ENCODE measurements around the gene MCUR1.
"Not testable (repeated sequence)": the region's sequence is repeated elsewhere in the genome, so short reads cannot be mapped to it uniquely, and the experiment has no call there.

Gene MCUR1

DNA sequence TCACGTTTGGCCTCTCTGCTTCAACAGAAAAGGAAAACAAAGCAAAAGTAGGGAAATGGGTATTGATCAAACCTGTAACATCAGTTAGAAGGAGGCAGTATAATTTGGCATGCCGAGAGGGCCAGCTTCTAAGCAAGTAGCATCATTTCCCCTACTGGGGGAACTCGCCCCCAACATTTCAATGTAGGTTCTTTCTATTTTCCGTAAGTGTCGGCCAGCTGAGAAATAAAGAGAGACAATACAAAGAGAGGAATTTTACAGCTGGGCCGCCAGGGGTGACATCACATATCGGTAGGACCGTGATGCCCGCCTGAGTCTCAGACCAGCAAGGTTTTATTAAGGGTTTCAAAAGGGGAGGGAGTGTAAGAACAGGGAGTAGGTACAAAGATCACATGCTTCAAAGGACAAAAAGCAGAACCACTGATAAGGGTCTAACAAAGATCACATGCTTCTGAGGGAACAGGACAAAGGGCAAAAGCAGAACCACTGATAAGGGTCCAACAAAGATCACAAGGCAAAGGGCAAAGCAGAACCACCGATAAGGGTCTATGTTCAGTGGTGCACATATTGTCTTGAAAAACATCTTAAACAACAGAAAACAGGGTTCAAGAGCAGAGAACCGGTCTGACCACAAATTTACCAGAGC, 14.4 kb upstream of the MCUR1 start:
- DNase-seq: not testable (repeated sequence)

DNA sequence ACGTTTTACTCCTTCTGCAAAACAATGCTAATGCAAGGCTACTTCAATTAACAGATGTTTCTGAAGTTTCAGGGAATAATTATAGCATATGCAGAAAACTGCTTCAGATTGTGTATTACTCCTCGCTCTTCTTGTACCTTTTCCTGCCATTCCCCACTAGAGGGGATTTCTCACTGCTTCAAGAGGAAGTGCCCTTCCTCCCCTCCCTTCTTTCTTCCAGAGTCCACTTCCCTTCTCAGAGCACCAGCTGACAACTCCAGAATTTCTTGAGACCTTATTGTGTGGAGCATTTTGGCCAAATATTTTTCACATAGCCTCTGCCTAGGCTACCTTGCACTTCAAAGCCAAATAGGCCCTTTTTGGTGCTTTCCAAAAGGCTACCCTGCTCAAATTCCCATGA, 12.7 kb upstream of the MCUR1 start:
- no peak for DNase-seq

DNA sequence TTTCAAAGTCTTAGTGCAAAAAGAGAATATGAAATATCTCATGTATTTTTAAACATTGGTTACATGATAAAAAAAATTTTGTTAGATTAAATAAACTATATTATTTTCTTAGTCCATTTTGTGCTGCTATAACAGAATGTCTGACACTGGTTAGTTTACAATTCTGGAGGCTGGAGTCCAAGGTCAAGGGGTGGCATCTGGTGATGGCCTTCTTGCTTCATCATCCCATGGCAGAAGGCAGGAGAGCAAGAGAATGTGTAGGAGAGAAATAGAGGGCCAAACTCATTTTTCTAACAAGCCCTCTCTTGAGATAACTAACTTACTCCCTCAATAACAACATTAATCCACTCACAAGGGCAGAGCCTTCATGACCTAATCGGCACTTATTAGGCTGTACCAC, 11.5 kb upstream of the MCUR1 start:
- DNase-seq: no peak

GRCh38 chr6:13818341-13818740, 4.0 kb upstream of the MCUR1 start:
- no peak for DNase-seq

GRCh38 chr6:13814938-13815575, 700 bp upstream of the MCUR1 start:
- DNase-seq: no peak

DNA sequence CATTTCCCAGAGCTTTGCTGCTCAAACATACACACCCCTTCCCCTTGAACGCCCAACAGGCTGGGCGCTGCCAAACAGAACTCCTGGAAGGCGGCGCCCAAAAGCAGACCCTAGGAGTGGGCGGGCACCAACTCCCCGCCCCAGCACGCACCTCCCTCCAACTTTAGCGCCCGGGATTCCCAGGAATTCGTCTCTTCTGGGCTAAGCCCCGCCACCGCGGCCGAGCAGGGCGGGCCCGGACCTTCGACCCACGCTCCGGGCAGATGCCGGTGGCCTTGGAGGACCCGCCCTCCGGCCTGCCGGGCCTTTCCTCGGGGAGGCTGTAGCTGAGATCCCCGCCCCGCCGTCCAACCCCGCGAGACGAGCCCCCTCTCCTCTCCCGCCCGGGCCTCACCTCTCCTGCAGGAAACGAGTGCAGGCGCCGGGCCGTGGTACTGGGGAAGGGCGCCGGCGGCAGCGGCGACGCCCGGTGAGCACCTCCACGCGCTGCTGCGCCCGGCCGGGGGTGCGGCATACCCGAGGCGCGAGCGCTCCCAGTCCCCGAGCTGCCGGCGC, 659 bp downstream of the MCUR1 start:
- DNase-seq: no peak

DNA sequence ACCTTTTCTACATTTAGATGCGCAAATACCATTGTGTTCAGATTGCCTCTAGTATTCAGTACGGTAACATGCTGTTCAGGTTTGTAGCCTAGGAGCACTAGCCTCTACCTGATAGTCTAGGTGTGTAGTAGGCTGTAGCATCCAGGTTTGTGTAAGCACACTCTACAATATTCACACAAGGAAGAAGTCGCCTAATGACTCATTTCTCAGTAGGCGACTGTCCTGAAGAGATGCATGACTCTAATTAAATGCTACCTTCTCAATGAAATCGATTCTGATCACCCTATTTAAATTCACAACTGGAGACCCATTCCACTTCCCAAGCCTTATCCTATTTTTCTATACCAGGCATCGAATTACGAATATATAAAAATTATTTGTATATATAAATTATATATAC, 1.3 kb downstream of the MCUR1 start:
- DNase-seq: no peak

- no peak for DNase-seq
Measured at GRCh38 chr6:13812359-13812642, 2.1 kb downstream of the MCUR1 start.

GRCh38 chr6:13811627-13812358, 2.6 kb downstream of the MCUR1 start:
- no peak for DNase-seq

DNA sequence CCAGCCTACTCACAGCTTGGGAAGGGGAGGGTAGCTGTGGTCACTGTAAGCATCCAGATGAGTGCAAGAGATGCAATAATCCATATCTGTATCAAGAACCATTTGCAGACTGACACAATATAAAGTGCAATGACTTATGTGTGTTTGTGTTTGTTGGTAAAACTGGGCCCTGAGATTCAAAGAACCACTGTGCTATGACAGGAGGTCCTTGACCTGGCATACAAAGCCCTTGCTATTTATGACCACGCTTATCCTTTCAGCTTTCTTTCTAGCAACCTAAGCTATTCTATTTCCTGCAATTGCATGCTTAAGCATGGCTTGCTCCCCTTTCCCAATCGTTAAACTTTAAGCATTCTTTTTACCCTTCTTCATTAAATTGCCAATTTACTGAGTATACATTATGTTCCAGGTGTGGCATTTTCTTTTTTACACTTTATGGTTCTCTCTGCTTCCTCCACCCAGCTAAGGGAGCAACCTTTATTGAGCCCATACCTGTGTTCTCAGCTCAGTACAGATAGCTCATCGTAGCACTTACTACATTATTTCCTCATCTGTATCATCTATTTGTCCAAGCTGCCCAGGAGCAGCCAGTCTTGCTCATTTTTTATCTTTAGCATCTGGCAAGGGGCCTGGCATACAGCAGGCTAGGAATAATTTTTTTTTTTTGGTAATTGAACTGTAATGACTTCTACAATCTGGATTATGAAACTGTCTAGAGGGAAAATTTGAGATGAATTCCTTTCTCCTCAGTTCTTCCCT, 3.5 kb downstream of the MCUR1 start:
- DNase-seq: no peak

- DNase-seq: no peak
Measured at GRCh38 chr6:13808801-13809200, 5.6 kb downstream of the MCUR1 start.

DNA sequence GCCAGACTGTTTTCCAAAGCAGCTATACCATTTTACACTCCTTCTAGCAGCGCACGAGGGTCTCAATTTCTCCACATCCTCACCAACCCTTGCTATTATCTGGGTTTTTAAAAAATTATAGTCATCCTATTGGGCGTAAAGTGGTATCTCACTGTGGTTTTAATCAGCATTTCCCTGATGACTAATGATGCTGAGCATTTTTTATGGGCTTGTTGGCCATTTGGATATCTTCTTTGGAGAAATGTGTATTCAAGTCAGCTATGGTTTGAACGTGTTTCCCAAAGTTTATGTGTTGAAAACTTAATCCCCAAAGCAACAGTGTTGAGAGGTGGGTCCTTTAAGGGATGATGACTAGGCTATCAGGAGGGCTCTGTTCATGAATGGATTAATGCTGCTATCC, 6.7 kb downstream of the MCUR1 start:
- no peak for DNase-seq

DNA sequence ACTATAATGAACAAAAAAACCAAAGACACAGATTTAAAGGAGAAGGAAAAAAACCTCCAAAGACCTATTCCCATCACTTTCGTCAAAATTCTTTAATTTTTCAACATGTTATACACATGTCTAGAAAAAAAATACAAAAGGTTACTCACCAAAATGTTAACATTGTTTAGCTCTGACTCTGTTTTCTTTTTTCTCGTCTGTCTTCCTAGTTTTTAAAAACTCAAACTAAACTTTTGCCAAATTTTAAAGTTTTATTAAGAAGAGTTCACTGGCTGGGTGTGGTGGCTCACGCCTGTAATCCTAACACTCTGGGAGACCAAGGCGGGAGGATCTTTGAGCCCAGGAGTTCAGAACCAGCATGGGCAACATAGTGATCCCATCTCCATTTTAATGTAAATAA, 10.8 kb downstream of the MCUR1 start:
- no peak for DNase-seq

DNA sequence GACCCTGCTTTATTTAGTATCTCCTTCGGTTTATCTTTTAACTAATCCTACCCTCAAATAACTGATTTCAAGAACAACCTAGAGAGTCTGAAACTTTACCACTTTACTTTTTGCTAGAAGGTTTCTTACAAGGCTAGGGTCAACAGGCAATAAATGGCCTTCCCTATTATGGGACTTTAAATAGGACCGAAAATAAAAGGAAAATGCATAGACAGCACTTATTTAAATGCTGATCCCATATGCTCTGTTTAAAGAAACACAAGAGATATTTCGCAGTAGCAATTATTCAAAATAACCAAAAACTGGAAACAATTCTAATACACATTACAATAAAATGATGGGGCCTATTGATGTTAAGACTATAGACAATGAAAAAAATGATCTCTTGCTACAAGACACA, 13.7 kb downstream of the MCUR1 start:
- no peak for DNase-seq

DNA sequence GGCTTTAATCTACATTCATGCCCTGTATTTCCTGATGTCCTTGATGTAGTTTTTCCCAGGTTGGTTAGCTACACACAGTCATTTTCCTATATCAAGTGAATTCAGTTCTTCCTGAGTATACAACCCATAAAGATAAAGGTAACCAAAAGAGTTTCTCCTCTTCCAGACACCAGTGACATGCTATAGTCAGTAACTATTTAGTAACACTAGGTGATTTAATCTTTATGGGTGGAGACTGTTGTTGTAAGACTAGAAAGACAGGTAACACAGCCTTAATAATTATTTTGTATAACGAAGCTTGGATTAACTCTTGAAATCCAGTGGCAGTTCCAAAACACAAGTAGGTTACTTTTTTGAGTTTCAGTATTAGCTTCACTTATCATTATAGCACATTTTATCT, 17.6 kb downstream of the MCUR1 start:
- DNase-seq: no peak

DNA sequence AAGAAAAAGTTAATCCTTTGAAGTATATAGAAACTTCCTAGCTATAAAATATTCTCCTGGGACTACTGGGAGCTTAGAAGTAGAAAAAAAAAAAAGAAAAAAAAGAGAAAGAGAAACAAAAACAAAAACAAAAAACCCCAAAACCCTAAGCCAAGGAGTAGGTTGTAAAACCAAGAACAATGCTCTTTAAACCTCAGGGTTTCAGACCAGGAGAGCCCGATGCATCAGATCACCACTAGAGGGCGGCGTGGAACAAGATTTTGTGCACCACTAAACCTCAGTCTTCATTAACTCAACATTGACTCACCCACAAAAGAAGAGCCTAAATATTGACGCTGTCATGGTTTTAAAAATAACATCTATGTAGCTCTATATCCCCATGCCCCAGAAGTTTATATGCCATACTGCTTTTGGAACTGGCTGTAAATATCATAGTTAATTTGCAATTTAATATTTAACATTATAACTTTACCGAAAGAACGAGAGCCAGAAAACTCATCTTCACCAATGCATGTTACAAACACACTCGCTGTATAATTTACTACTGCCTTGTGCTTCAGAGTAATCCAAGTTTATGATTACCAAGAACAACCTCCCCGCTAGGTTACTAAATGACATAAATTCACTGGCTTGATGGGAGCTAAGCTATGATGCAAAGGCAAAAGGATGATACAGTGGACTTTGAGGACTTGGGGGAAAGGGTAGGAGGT, 19.2 kb downstream of the MCUR1 start:
- DNase-seq: peak; percentile 91 to 95

- peak; percentile 8 to 11 for DNase-seq
Measured at GRCh38 chr6:13794184-13794583, 20.2 kb downstream of the MCUR1 start.

- no peak for DNase-seq
Measured at GRCh38 chr6:13789746-13790145, 24.6 kb downstream of the MCUR1 start.

DNA sequence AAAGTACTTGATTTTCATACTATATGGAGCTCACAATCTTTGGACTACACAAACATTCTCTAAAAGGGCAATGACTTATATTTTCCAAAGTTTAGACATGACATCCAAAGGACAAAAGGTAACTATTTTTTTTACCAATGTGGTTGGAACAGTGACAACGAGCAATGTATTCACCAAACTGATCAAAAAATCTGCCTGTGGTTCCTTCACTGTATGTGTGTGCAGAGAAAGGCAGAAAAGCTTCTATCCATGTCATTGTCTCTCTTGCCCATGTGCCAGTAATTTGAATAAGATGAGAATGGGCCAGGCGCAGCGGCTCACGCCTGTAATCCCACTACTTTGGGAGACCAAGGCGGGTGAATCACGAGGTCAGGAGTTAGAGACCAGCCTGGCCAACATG, 25.5 kb downstream of the MCUR1 start:
- DNase-seq: peak in 1 of 2 experiments; percentile 24

DNA sequence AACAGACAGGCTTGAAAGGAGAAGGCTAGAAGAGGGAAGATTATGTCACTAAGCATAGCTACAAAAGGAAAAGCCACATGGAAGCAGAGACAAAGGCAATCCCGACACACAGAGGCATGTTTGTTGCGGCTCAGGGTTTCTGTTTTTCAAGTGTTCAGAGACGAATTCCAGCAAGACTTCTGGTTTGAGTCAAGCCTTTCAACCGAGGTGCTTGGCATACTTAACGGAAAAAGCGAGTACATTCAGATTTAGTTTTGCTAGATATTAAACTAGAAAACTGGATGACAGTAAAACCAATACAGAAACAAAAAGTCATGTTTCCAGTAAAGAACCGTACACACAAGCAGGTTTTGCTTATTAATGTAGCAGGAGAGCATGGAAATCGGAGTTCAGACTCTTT, 27.2 kb downstream of the MCUR1 start:
- DNase-seq: peak in 1 of 2 experiments; percentile 39

DNA sequence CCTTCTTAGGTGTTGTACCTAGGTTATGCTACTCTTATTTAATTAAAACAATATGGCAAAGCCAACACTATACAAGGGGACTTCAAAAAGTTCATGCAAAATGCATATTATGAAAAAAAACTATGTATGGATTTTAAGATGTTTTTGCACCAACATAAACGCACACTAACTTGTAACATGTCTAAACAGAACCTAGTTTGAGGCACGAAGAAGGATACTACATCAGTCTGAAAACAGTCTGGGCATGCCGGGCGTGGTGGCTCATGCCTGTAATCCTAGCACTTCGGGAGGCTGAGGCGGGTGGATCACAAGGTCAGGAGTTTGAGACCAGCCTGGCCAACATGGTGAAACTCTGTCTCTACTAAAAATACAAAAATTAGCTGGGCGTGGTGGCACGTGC, 34.2 kb downstream of the MCUR1 start:
- DNase-seq: not testable (repeated sequence)

- no peak for DNase-seq
Measured at GRCh38 chr6:13778028-13778427, 36.3 kb downstream of the MCUR1 start.

DNA sequence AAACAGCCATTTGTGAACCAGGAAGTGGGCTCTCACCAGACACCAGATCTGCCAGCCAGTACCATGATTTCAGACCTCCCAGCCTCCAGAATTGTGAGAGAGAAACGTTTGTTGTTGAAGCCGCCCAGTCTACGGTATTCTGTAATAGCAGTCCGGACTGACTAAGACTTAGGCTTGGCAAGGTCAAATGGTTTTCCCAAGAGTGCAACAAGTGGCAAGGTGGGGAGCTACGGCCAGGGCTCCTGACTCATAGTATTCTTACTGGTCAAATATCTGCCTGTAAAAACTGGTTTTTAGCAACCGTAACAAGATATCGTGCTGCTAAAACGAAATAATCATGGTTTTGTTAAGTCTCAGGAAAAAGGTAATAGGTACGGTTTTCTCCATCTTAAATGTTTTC, 37.8 kb downstream of the MCUR1 start:
- DNase-seq: no peak

Measured in activated CD4-positive, alpha-beta T cell treated with anti-CD3 and anti-CD28 coated beads, Interleukin-2, amount 50 U/mL, for 48 hours (primary cell).